Measurements from ENCODE around the gene GULP1.
"Not testable (repeated sequence)": the region's sequence is repeated elsewhere in the genome, so short reads cannot be mapped to it uniquely, and the experiment has no call there.

Gene GULP1

GRCh38 chr2:188492751-188493150 lies 201.1 kb downstream of the GULP1 start:
- DNase-seq: no peak

- DNase-seq: no peak
Measured at GRCh38 chr2:188494906-188495305, 203.2 kb downstream of the GULP1 start.

GRCh38 chr2:188495969-188496431 lies 204.3 kb downstream of the GULP1 start:
- DNase-seq: no peak

- no peak for DNase-seq
Measured at GRCh38 chr2:188497726-188498125, 206.1 kb downstream of the GULP1 start.

GRCh38 chr2:188503975-188504374 lies 212.3 kb downstream of the GULP1 start:
- no peak for DNase-seq

- DNase-seq: no peak
Measured at GRCh38 chr2:188506843-188507242, 215.2 kb downstream of the GULP1 start.

GRCh38 chr2:188511346-188511745 lies 219.7 kb downstream of the GULP1 start:
- no peak for DNase-seq

- DNase-seq: peak; percentile 43
Measured at GRCh38 chr2:188512456-188512855, 220.8 kb downstream of the GULP1 start.

GRCh38 chr2:188515918-188516317 lies 224.2 kb downstream of the GULP1 start:
- no peak for DNase-seq

- DNase-seq: no peak
Measured at GRCh38 chr2:188517549-188518215, 226.0 kb downstream of the GULP1 start.

- DNase-seq: no peak
Measured at GRCh38 chr2:188518381-188518780, 226.7 kb downstream of the GULP1 start.

GRCh38 chr2:188519136-188519535 lies 227.5 kb downstream of the GULP1 start:
- DNase-seq: no peak

- DNase-seq: no peak
Measured at GRCh38 chr2:188522517-188522916, 230.8 kb downstream of the GULP1 start.

- DNase-seq: no peak
Measured at GRCh38 chr2:188523919-188524318, 232.2 kb downstream of the GULP1 start.

GRCh38 chr2:188524519-188525113 lies 232.9 kb downstream of the GULP1 start:
- peak; percentile 42 for DNase-seq

GRCh38 chr2:188526701-188527100 lies 235.0 kb downstream of the GULP1 start:
- no peak for DNase-seq

- no peak for DNase-seq
Measured at GRCh38 chr2:188527141-188527540, 235.5 kb downstream of the GULP1 start.

GRCh38 chr2:188527581-188527993 lies 235.9 kb downstream of the GULP1 start:
- DNase-seq: no peak

GRCh38 chr2:188529710-188530109 lies 238.0 kb downstream of the GULP1 start:
- DNase-seq: no peak

- DNase-seq: no peak
Measured at GRCh38 chr2:188534875-188535274, 243.2 kb downstream of the GULP1 start.

GRCh38 chr2:188551671-188552070 lies 260.0 kb downstream of the GULP1 start:
- DNase-seq: no peak

- no peak for DNase-seq
Measured at GRCh38 chr2:188557081-188557480, 265.4 kb downstream of the GULP1 start.

- DNase-seq: not testable (repeated sequence)
Measured at GRCh38 chr2:188559455-188559854, 267.8 kb downstream of the GULP1 start.

GRCh38 chr2:188561473-188561979 lies 269.9 kb downstream of the GULP1 start:
- no peak for DNase-seq

Measured in NCI-H2171 treated with DMSO at 0.1 percent for 48 hours (cell line).